HepG2 (cell line): ENCODE results near the gene EFNA3. TPM values are rescaled to one million over a fixed set of nuclear protein-coding genes. Genes with fewer than 3 reads are reported as not detected.

ENCODE experiments used
- ATF7-NPFF ChIP-seq: sonication (generic); formaldehyde crosslinking; IDR thresholded peaks from 2 replicates; pipeline ENCODE4 v1.8.1; 2023; ENCODE audit warnings: mild to moderate bottlenecking, low read depth, missing genetic modification reagents, moderate library complexity
- CBFB ChIP-seq: sonication (generic); formaldehyde crosslinking; IDR thresholded peaks from 2 replicates; pipeline ENCODE4 v1.4.0; 2020; ENCODE audit warnings: missing genetic modification reagents
- EEA1 ChIP-seq: sonication (generic); formaldehyde crosslinking; IDR thresholded peaks from 2 replicates; pipeline ENCODE4 v1.5.1; 2020; ENCODE audit warnings: mild to moderate bottlenecking, missing genetic modification reagents, borderline replicate concordance
- ELF3 ChIP-seq: IDR thresholded peaks from 2 replicates; pipeline ENCODE4 v1.6.1; 2016; ENCODE audit warnings: missing genetic modification reagents, missing compliant biosample characterization
- EZH2 ChIP-seq: conservative IDR thresholded peaks from 2 replicates; pipeline ENCODE4 v1.6.1; 2012; ENCODE audit warnings: mild to moderate bottlenecking, low read depth, low read length, moderate library complexity
- NR1H2 ChIP-seq: sonication (generic); formaldehyde crosslinking; IDR thresholded peaks from 2 replicates; pipeline ENCODE4 v1.8.1; 2022; ENCODE audit warnings: low read depth, missing genetic modification reagents, borderline replicate concordance
- ONECUT2 ChIP-seq: sonication (generic); formaldehyde crosslinking; IDR thresholded peaks from 2 replicates; pipeline ENCODE4 v1.4.0; 2020; ENCODE audit warnings: missing genetic modification reagents
- PCBP2 ChIP-seq: fragments of 200-400 bp; formaldehyde crosslinking; optimal IDR thresholded peaks from 2 replicates; pipeline ENCODE3; 2018; ENCODE audit warnings: low read length, low read depth; ENCODE audit not compliant: poor library complexity, severe bottlenecking
- PRMT3 ChIP-seq: sonication (generic); formaldehyde crosslinking; IDR thresholded peaks from 2 replicates; pipeline ENCODE4 v1.8.1; 2022; ENCODE audit warnings: low read depth, mild to moderate bottlenecking, moderate library complexity, missing genetic modification reagents, borderline replicate concordance
- SAP130 ChIP-seq: IDR thresholded peaks from 2 replicates; pipeline ENCODE4 v1.6.1; 2016; ENCODE audit warnings: low read depth
- SIX1 ChIP-seq: sonication (generic); formaldehyde crosslinking; IDR thresholded peaks from 2 replicates; pipeline ENCODE4 v1.4.0; 2020; ENCODE audit warnings: missing genetic modification reagents, borderline replicate concordance
- SKI ChIP-seq: fragments of 450-650 bp; IDR thresholded peaks from one replicate; pipeline ENCODE4 v1.6.1; 2018; ENCODE audit warnings: mild to moderate bottlenecking; ENCODE audit not compliant: partially characterized antibody
- TAF15 ChIP-seq: fragments of 200-400 bp; formaldehyde crosslinking; IDR thresholded peaks from one replicate; pipeline ENCODE4 v1.6.1; 2018; ENCODE audit warnings: mild to moderate bottlenecking, low read depth, low read length; ENCODE audit not compliant: poor library complexity, severe bottlenecking
- TBX2 ChIP-seq: sonication (generic); formaldehyde crosslinking; IDR thresholded peaks from 2 replicates; pipeline ENCODE4 v1.5.0; 2020; ENCODE audit warnings: missing genetic modification reagents, mild to moderate bottlenecking, borderline replicate concordance
- TCF7 ChIP-seq: sonication (generic); IDR thresholded peaks from 2 replicates; pipeline ENCODE4 v1.6.1; 2016; ENCODE audit warnings: antibody characterized with exemption, low read depth
- TCF7L2 ChIP-seq: IDR thresholded peaks from 2 replicates; pipeline ENCODE4 v1.6.1; 2011; ENCODE audit warnings: mild to moderate bottlenecking, low read depth, low read length, moderate library complexity
- TP53 ChIP-seq: sonication (generic); formaldehyde crosslinking; conservative IDR thresholded peaks from 2 replicates; pipeline ENCODE4 v1.4.0; 2020; ENCODE audit warnings: missing genetic modification reagents
- ZNF138 ChIP-seq: sonication (generic); formaldehyde crosslinking; IDR thresholded peaks from 2 replicates; pipeline ENCODE4 v1.5.0; 2020; ENCODE audit warnings: mild to moderate bottlenecking, low read depth, missing genetic modification reagents
- ZNF207 ChIP-seq: fragments of 450-650 bp; IDR thresholded peaks from 2 replicates; pipeline ENCODE4 v1.6.1; 2016; ENCODE audit warnings: antibody characterized with exemption, borderline replicate concordance
- ZNF260 ChIP-seq: sonication (generic); formaldehyde crosslinking; IDR thresholded peaks from 2 replicates; pipeline ENCODE4 v1.4.0; 2020; ENCODE audit warnings: missing genetic modification reagents, low read depth, mild to moderate bottlenecking, borderline replicate concordance
- ZNF460 ChIP-seq: sonication (generic); formaldehyde crosslinking; IDR thresholded peaks from 2 replicates; pipeline ENCODE4 v1.5.1; 2020; ENCODE audit warnings: missing genetic modification reagents, mild to moderate bottlenecking, borderline replicate concordance
- ZNF558 ChIP-seq: sonication (generic); formaldehyde crosslinking; IDR thresholded peaks from 2 replicates; pipeline ENCODE4 v1.9.0; 2022; ENCODE audit warnings: mild to moderate bottlenecking, missing genetic modification reagents, borderline replicate concordance
- ZNF567 ChIP-seq: sonication (generic); formaldehyde crosslinking; IDR thresholded peaks from 2 replicates; pipeline ENCODE4 v1.8.1; 2023; ENCODE audit warnings: mild to moderate bottlenecking, missing genetic modification reagents, borderline replicate concordance
- ZNF746 ChIP-seq: sonication (generic); formaldehyde crosslinking; IDR thresholded peaks from 2 replicates; pipeline ENCODE4 v1.8.0; 2022; ENCODE audit warnings: mild to moderate bottlenecking, missing genetic modification reagents
- ZSCAN29 ChIP-seq: sonication (generic); formaldehyde crosslinking; conservative IDR thresholded peaks from 2 replicates; pipeline ENCODE4 v1.4.0; 2020; ENCODE audit warnings: mild to moderate bottlenecking, missing genetic modification reagents
- polyA plus RNA-seq, 8 experiments: library from polyadenylated mRNA; depleted of rRNA in 3 of 8; stranded (reverse) in 7 of 8; unstranded in 1 of 8; fragments of >200 nt; fragmentation: Illumina TruSeq in 4 of 8; extraction: Trizol in 4 of 8; gene quantifications; 2 replicates each; pipeline versions ENCODE4 v1.2.1 to v1.2.3, GENCODE V29; 2011 to 2016; ENCODE audit warnings: low read depth in 4 of 8, missing spikeins in 1 of 8, mixed read lengths in 1 of 8; ENCODE audit not compliant: insufficient read depth in 1 of 8
- total RNA-seq, 5 experiments: library from RNA; depleted of rRNA; stranded (reverse); fragments of >200 nt; fragmentation: Illumina TruSeq; extraction: Trizol; gene quantifications; 2 replicates each; pipeline ENCODE4 v1.2.3, GENCODE V29; 2016; ENCODE audit warnings: low read depth in 1 of 5
- TF ChIP-seq, protein P1 (sequence below): sonication (generic); formaldehyde crosslinking; IDR thresholded peaks from 2 replicates; pipeline ENCODE4 v1.4.0; 2020; ENCODE audit warnings: missing genetic modification reagents
- TF ChIP-seq, protein P2 (sequence below): sonication (generic); formaldehyde crosslinking; IDR thresholded peaks from 2 replicates; pipeline ENCODE4 v1.4.0; 2020; ENCODE audit warnings: missing genetic modification reagents
- TF ChIP-seq, protein P3 (sequence below): sonication (generic); formaldehyde crosslinking; IDR thresholded peaks from 2 replicates; pipeline ENCODE4 v1.4.0; 2020; ENCODE audit warnings: missing genetic modification reagents

EFNA3 gene
- total and polyA plus RNA-seq, 2 of the 13 experiments (the other 11 are each of a cell fraction or from before 2014, with no cell fraction given): 1.0 to 5.7 TPM

DNA sequence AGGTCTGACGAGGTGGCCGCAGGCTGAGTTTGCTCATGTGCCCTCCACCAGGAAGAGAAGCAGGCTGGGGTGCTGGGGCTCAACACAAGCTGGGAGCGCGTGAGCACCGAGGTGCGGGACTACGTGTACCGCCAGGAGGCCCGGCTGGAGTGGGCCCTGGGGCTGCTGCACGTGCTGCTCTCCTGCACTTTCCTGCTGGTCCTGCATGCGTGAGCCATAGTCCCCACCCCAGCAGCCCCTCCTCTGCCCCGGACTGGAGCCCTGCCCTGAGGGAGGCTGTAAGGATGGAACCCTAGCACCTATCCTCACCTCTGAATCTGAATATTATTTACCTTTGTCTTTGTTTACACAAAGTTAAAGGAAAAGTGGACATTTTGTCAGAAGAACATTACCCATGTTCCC, 35.3 kb upstream of the EFNA3 start (continued):
- TF ChIP-seq TAF15 (no peak), TCF7L2 (no peak), EZH2 (no peak), ZNF138 (CRISPR knock-in tag) (no peak), NR1H2 (CRISPR knock-in tag) (peak; percentile 70; the same call in 1 of the 2 replicates), ELF3 (CRISPR knock-in tag) (no peak), ZNF207 (no peak), ZNF460 (CRISPR knock-in tag) (no peak), ZNF746 (no peak), SKI (no peak), PCBP2 (no peak), ZNF260 (CRISPR knock-in tag) (no peak), ZNF558 (CRISPR knock-in tag) (no peak), ONECUT2 (CRISPR knock-in tag) (no peak), ZSCAN29 (CRISPR knock-in tag) (no peak), SIX1 (CRISPR knock-in tag) (no peak), ZNF567 (CRISPR knock-in tag) (no peak), TBX2 (CRISPR knock-in tag) (0 out of 2 replicates have a peak, but pooled peaks have one; percentile 36), TCF7 (no peak), PRMT3 (CRISPR knock-in tag) (no peak), EEA1 (CRISPR knock-in tag) (no peak), ATF7-NPFF (CRISPR knock-in tag) (no peak), CBFB (CRISPR knock-in tag) (no peak), SAP130 (CRISPR knock-in tag) (no peak), TP53 (CRISPR knock-in tag) (no peak)
- TF ChIP-seq, protein P1, sequence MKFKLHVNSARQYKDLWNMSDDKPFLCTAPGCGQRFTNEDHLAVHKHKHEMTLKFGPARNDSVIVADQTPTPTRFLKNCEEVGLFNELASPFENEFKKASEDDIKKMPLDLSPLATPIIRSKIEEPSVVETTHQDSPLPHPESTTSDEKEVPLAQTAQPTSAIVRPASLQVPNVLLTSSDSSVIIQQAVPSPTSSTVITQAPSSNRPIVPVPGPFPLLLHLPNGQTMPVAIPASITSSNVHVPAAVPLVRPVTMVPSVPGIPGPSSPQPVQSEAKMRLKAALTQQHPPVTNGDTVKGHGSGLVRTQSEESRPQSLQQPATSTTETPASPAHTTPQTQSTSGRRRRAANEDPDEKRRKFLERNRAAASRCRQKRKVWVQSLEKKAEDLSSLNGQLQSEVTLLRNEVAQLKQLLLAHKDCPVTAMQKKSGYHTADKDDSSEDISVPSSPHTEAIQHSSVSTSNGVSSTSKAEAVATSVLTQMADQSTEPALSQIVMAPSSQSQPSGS: no peak
- TF ChIP-seq, protein P2, sequence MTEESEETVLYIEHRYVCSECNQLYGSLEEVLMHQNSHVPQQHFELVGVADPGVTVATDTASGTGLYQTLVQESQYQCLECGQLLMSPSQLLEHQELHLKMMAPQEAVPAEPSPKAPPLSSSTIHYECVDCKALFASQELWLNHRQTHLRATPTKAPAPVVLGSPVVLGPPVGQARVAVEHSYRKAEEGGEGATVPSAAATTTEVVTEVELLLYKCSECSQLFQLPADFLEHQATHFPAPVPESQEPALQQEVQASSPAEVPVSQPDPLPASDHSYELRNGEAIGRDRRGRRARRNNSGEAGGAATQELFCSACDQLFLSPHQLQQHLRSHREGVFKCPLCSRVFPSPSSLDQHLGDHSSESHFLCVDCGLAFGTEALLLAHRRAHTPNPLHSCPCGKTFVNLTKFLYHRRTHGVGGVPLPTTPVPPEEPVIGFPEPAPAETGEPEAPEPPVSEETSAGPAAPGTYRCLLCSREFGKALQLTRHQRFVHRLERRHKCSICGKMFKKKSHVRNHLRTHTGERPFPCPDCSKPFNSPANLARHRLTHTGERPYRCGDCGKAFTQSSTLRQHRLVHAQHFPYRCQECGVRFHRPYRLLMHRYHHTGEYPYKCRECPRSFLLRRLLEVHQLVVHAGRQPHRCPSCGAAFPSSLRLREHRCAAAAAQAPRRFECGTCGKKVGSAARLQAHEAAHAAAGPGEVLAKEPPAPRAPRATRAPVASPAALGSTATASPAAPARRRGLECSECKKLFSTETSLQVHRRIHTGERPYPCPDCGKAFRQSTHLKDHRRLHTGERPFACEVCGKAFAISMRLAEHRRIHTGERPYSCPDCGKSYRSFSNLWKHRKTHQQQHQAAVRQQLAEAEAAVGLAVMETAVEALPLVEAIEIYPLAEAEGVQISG (CRISPR knock-in tag): no peak
- TF ChIP-seq, protein P3, sequence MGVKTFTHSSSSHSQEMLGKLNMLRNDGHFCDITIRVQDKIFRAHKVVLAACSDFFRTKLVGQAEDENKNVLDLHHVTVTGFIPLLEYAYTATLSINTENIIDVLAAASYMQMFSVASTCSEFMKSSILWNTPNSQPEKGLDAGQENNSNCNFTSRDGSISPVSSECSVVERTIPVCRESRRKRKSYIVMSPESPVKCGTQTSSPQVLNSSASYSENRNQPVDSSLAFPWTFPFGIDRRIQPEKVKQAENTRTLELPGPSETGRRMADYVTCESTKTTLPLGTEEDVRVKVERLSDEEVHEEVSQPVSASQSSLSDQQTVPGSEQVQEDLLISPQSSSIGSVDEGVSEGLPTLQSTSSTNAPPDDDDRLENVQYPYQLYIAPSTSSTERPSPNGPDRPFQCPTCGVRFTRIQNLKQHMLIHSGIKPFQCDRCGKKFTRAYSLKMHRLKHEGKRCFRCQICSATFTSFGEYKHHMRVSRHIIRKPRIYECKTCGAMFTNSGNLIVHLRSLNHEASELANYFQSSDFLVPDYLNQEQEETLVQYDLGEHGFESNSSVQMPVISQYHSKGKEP (CRISPR knock-in tag): no peak
